Measurements from ENCODE around the gene GAST. TPM values are rescaled to one million over a fixed set of nuclear protein-coding genes. Genes with fewer than 3 reads are reported as not detected.

The GAST gene
- total and polyA plus RNA-seq, 9 of the 15 experiments (the other 6 are each of a cell fraction or from before 2014, with no cell fraction given), result not detected

DNA sequence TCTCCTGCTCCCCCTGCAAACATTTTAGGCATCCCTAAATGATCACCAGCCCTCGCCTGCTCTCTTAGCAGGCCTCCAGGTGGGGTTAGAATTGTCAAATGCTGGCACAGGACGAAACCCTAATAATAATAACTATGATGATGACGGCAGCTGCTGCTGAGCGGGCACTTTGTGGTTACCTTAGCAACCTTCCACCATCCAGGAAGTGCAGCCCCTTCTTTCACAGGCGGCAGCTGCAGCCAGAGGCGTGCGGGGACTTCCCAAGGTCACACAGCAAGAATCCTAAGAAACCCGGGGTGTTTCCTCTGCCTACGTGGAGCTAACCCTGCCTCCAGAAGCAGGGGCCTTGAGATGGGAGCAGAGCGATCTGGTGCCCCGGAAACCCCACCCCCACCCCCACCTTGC, 45.9 kb upstream of the GAST start:
- Histone ChIP-seq H2AFZ (ENCODE audit: low read depth, low read length) (peak overlapping the region; percentile 99), H3K36me3 (ENCODE audit: control insufficient read depth, insufficient read depth, low read length) (no peaks in the 10 kb centered on the region), H3K79me2 (ENCODE audit: control insufficient read depth, insufficient read depth, low read length) (no peaks in the 10 kb centered on the region; the same call in 2 of the 3 replicates), H3K4me1 (replicated peaks in 1 of 2; ENCODE audit: control insufficient read depth in 2 of 2, insufficient read depth in 2 of 2, low read length in 2 of 2) (peaks cover 40 to 50% of the 10 kb centered on the region in 2 experiments), H3K9me1 (ENCODE audit: control insufficient read depth, insufficient read depth, low read length) (peaks cover 2% of the 10 kb centered on the region), H4K20me1 (replicated peaks; ENCODE audit: control insufficient read depth, insufficient read depth, low read length) (no peaks in the 10 kb centered on the region), H3K4me2 (ENCODE audit: insufficient read depth, low read length) (peak overlapping the region; percentile 91), H3K4me3 (peak overlapping the region; percentile 39), H3K9me3 (replicated peaks; ENCODE audit: control insufficient read depth, insufficient read depth, low read depth, low read length) (no peaks in the 10 kb centered on the region), H3K9ac (ENCODE audit: insufficient read depth in 1 of 2, low read depth in 2 of 2, low read length in 2 of 2) (peak overlapping the region; percentile 72 to 93), H3K27me3 (ENCODE audit: control insufficient read depth in 2 of 2, insufficient read depth in 2 of 2, low read length in 2 of 2) (no peaks in the 10 kb centered on the region), H3K27ac (ENCODE audit: extremely low read depth, low read depth, low read length) (peak overlapping the region; percentile 81)
- intact Hi-C loops (cut with micrococcal nuclease) (loop anchor here (2.0 to 10.0 kb wide), 3 partner anchors 181 to 849 kb away; partner anchors contain the start of genes KRT35 and KRT36), in situ Hi-C loops (cut with MboI) (loop anchor here (25.0 kb wide), 1 partner anchor 1054 kb away; no protein-coding TSS in a partner anchor)
- POLR2A ChIA-PET, result interaction anchor here (0.6 to 12.5 kb wide), 7 partner anchors 9 to 755 kb away, joined by 3 to 124 read pairs (median 4); partner anchors contain the start of gene EIF1
- no peak for FAIRE-seq
- 17% methylated on average over 10 of the region's 11 CpGs for whole genome bisulfite sequencing (ENCODE audit: insufficient coverage, low coverage, missing lambda C conversion rate)
- peak in 2 of 4 experiments; percentile 32 to 53 for DNase-seq (ENCODE audit: extremely low read depth in 1 of 4, low spot score in 3 of 4)
- BruUV-seq (replicated peaks), result no TSS peak
- CTCF ChIA-PET (ENCODE audit: low intra/inter-chr PET ratio), result interaction anchor here (0.6 to 7.4 kb wide), 4 partner anchors 18 to 1051 kb away, joined by 3 to 135 read pairs (median 11); no protein-coding TSS in a partner anchor
- ATAC-seq, result peak; percentile 14
- TF ChIP-seq FOSL1 (tag; conservative IDR thresholded peaks at IDR 0.05) (0 out of 2 replicates have a peak, but pooled peaks have one; percentile 22), ZNF316 (IDR thresholded peaks at IDR 0.05) (0 out of 2 replicates have a peak, but pooled peaks have one; percentile 13), ZFX (CRISPR knock-in tag; IDR thresholded peaks at IDR 0.05) (0 out of 2 replicates have a peak, but pooled peaks have one; percentile 12), HDAC2 (IDR thresholded peaks at IDR 0.05) (peak; percentile 18; the same call in 1 of the 2 replicates), CREB1 (IDR thresholded peaks at IDR 0.05) (no peak), CREB1 (CRISPR knock-in tag; IDR thresholded peaks at IDR 0.05) (peak; percentile 1; the same call in 1 of the 2 replicates), MEIS2 (IDR thresholded peaks at IDR 0.05; ENCODE audit: partially characterized antibody) (no peak), RFX1 (IDR thresholded peaks at IDR 0.05) (peak; percentile 71), ZFP36 (IDR thresholded peaks at IDR 0.05; ENCODE audit: low read depth, low read length, partially characterized antibody) (peak; percentile 48), ZBTB7A (IDR thresholded peaks at IDR 0.05; ENCODE audit: borderline replicate concordance, control insufficient read depth, low read depth, low read length) (no peak; the same call in 1 of the 2 replicates), DACH1 (IDR thresholded peaks at IDR 0.05; ENCODE audit: partially characterized antibody) (peak; percentile 31), ELF1 (tag; IDR thresholded peaks at IDR 0.05) (peak; percentile 42; the same call in 1 of the 2 replicates), ZBTB11 (CRISPR knock-in tag; IDR thresholded peaks at IDR 0.05) (peak in 1 of 3 experiments; percentile 25; a peak in 1 of 6 replicates)
- TF ChIP-seq, protein P1, sequence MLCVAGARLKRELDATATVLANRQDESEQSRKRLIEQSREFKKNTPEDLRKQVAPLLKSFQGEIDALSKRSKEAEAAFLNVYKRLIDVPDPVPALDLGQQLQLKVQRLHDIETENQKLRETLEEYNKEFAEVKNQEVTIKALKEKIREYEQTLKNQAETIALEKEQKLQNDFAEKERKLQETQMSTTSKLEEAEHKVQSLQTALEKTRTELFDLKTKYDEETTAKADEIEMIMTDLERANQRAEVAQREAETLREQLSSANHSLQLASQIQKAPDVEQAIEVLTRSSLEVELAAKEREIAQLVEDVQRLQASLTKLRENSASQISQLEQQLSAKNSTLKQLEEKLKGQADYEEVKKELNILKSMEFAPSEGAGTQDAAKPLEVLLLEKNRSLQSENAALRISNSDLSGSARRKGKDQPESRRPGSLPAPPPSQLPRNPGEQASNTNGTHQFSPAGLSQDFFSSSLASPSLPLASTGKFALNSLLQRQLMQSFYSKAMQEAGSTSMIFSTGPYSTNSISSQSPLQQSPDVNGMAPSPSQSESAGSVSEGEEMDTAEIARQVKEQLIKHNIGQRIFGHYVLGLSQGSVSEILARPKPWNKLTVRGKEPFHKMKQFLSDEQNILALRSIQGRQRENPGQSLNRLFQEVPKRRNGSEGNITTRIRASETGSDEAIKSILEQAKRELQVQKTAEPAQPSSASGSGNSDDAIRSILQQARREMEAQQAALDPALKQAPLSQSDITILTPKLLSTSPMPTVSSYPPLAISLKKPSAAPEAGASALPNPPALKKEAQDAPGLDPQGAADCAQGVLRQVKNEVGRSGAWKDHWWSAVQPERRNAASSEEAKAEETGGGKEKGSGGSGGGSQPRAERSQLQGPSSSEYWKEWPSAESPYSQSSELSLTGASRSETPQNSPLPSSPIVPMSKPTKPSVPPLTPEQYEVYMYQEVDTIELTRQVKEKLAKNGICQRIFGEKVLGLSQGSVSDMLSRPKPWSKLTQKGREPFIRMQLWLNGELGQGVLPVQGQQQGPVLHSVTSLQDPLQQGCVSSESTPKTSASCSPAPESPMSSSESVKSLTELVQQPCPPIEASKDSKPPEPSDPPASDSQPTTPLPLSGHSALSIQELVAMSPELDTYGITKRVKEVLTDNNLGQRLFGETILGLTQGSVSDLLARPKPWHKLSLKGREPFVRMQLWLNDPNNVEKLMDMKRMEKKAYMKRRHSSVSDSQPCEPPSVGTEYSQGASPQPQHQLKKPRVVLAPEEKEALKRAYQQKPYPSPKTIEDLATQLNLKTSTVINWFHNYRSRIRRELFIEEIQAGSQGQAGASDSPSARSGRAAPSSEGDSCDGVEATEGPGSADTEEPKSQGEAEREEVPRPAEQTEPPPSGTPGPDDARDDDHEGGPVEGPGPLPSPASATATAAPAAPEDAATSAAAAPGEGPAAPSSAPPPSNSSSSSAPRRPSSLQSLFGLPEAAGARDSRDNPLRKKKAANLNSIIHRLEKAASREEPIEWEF (CRISPR knock-in tag; IDR thresholded peaks at IDR 0.05), result no peak
